H9 (cell line): Measurements from ENCODE around the gene ACOXL. TPM values are rescaled to one million over a fixed set of nuclear protein-coding genes. Genes with fewer than 3 reads are reported as not detected.

Source experiments
- DNase-seq: peaks from one replicate; pipeline ENCODE4 v3.0.0-alpha.2; 2017
- H2AFZ ChIP-seq: one replicate; pipeline ENCODE4 v1.6.1; 2013; ENCODE audit warnings: mild to moderate bottlenecking, low read length, control low read depth, moderate library complexity
- H2AK5ac ChIP-seq: 2 replicates; pipeline ENCODE4 v1.6.1; 2013; ENCODE audit warnings: low read length, control low read depth, mixed read lengths; ENCODE audit not compliant: insufficient read length
- H2BK120ac ChIP-seq: one replicate; pipeline ENCODE4 v1.6.1; 2013; ENCODE audit warnings: low read depth, mild to moderate bottlenecking, low read length, control low read depth, inconsistent platforms; ENCODE audit not compliant: poor library complexity, severe bottlenecking
- H2BK12ac ChIP-seq: 2 replicates; pipeline ENCODE4 v1.6.1; 2013; ENCODE audit warnings: low read length, control low read depth, mixed read lengths, low read depth; ENCODE audit not compliant: insufficient read length
- H2BK15ac ChIP-seq: 2 replicates; pipeline ENCODE4 v1.6.1; 2013; ENCODE audit warnings: low read depth, low read length, control low read depth
- H2BK20ac ChIP-seq: one replicate; pipeline ENCODE4 v1.6.1; 2013; ENCODE audit warnings: low read depth, mild to moderate bottlenecking, low read length, control low read depth, inconsistent platforms; ENCODE audit not compliant: poor library complexity, severe bottlenecking
- H2BK5ac ChIP-seq: 2 replicates; pipeline ENCODE4 v1.6.1; 2013; ENCODE audit warnings: low read length, control low read depth, mixed read lengths; ENCODE audit not compliant: insufficient read length
- H3K14ac ChIP-seq: 2 replicates; pipeline ENCODE4 v1.6.1; 2013; ENCODE audit warnings: low read length, control low read depth; ENCODE audit not compliant: insufficient read depth
- H3K18ac ChIP-seq: 2 replicates; pipeline ENCODE4 v1.6.1; 2013; ENCODE audit warnings: low read depth, mild to moderate bottlenecking, mixed read lengths, low read length, control low read depth; ENCODE audit not compliant: insufficient read length
- H3K23ac ChIP-seq: 2 replicates; pipeline ENCODE4 v1.6.1; 2013; ENCODE audit warnings: low read length, control low read depth, mixed read lengths, low read depth; ENCODE audit not compliant: insufficient read length
- H3K23me2 ChIP-seq: 2 replicates; pipeline ENCODE4 v1.6.1; 2013; ENCODE audit warnings: low read depth, mild to moderate bottlenecking, mixed read lengths, low read length, control low read depth; ENCODE audit not compliant: insufficient read length, poor library complexity, severe bottlenecking
- H3K27ac ChIP-seq: 2 replicates; pipeline ENCODE4 v1.5.1; 2013; ENCODE audit warnings: low read length, control low read depth, mixed read lengths, low read depth; ENCODE audit not compliant: insufficient read length
- H3K27me3 ChIP-seq: 2 replicates; pipeline ENCODE4 v1.6.1; 2013; ENCODE audit warnings: low read length, control low read depth, inconsistent platforms; ENCODE audit not compliant: insufficient read depth
- H3K4ac ChIP-seq: 2 replicates; pipeline ENCODE4 v1.6.1; 2013; ENCODE audit warnings: low read depth, mild to moderate bottlenecking, control low read depth, inconsistent platforms, low read length, moderate library complexity
- H3K4me1 ChIP-seq: 2 replicates; pipeline ENCODE4 v1.6.1; 2013; ENCODE audit warnings: low read length, control low read depth, inconsistent platforms; ENCODE audit not compliant: insufficient read depth
- H3K4me2 ChIP-seq: 2 replicates; pipeline ENCODE4 v1.6.1; 2013; ENCODE audit warnings: low read length, control low read depth, mixed read lengths; ENCODE audit not compliant: insufficient read length, insufficient read depth
- H3K56ac ChIP-seq: 2 replicates; pipeline ENCODE4 v1.6.1; 2013; ENCODE audit warnings: low read depth, mild to moderate bottlenecking, mixed read lengths, low read length, control low read depth; ENCODE audit not compliant: insufficient read length
- H3K79me1 ChIP-seq: 2 replicates; pipeline ENCODE4 v1.6.1; 2013; ENCODE audit warnings: low read depth, mild to moderate bottlenecking, moderate library complexity, low read length, control low read depth, inconsistent platforms; ENCODE audit not compliant: insufficient read depth, poor library complexity, severe bottlenecking
- H3K79me2 ChIP-seq: 2 replicates; pipeline ENCODE4 v1.6.1; 2013; ENCODE audit warnings: low read length, control low read depth, inconsistent platforms; ENCODE audit not compliant: insufficient read depth
- H3K9ac ChIP-seq: 2 replicates; pipeline ENCODE4 v1.6.1; 2013; ENCODE audit warnings: low read length, control low read depth, mixed read lengths; ENCODE audit not compliant: insufficient read length; ENCODE audit errors: extremely low read depth
- H3K9me3 ChIP-seq: one replicate; pipeline ENCODE4 v1.6.1; 2013; ENCODE audit warnings: low read depth, low read length, inconsistent platforms; ENCODE audit not compliant: control insufficient read depth
- H3T11ph ChIP-seq: one replicate; pipeline ENCODE4 v1.6.1; 2013; ENCODE audit warnings: mild to moderate bottlenecking, low read length, control low read depth, inconsistent platforms
- H4K20me1 ChIP-seq: one replicate; pipeline ENCODE4 v1.6.1; 2013; ENCODE audit not compliant: control insufficient read depth, insufficient read length, insufficient read depth
- H4K5ac ChIP-seq: 2 replicates; pipeline ENCODE4 v1.6.1; 2013; ENCODE audit warnings: low read depth, mild to moderate bottlenecking, mixed read lengths, low read length, control low read depth; ENCODE audit not compliant: insufficient read length
- H4K8ac ChIP-seq: replicated peaks from 2 replicates; pipeline ENCODE4 v1.6.1; 2013; ENCODE audit warnings: low read length, control low read depth, mixed read lengths, low read depth; ENCODE audit not compliant: insufficient read length
- H4K91ac ChIP-seq: 2 replicates; pipeline ENCODE4 v1.6.1; 2013; ENCODE audit warnings: low read depth, mild to moderate bottlenecking, moderate library complexity, mixed read lengths, low read length, control low read depth; ENCODE audit not compliant: insufficient read length
- H3K27ac Mint-ChIP-seq, 3 experiments: 2 replicates in 2 of 3; 3 replicates in 1 of 3; pipeline ENCODE4 v1.8.0; 2020 to 2021; ENCODE audit warnings: mixed read lengths in 3 of 3, mild to moderate bottlenecking in 1 of 3, moderate library complexity in 1 of 3
- H3K27me3 Mint-ChIP-seq: 2 replicates; pipeline ENCODE4 v1.8.0; 2021; ENCODE audit warnings: low read depth, mild to moderate bottlenecking, moderate library complexity, mixed read lengths
- H3K36me3 Mint-ChIP-seq, 3 experiments: 2 replicates in 2 of 3; 3 replicates in 1 of 3; pipeline ENCODE4 v1.8.0; 2020 to 2021; ENCODE audit warnings: low read depth in 3 of 3, mixed read lengths in 3 of 3; ENCODE audit not compliant: insufficient read depth in 1 of 3
- H3K4me1 Mint-ChIP-seq, 2 experiments: 2 replicates each; pipeline ENCODE4 v1.8.0; 2020; ENCODE audit warnings: mixed read lengths in 2 of 2
- H3K4me3 Mint-ChIP-seq, 2 experiments: 2 replicates in 1 of 2; 3 replicates in 1 of 2; pipeline ENCODE4 v1.8.0; 2020 to 2021; ENCODE audit warnings: mild to moderate bottlenecking in 2 of 2, mixed read lengths in 2 of 2, moderate library complexity in 1 of 2
- H3K9me3 Mint-ChIP-seq, 2 experiments: 2 replicates in 1 of 2; 3 replicates in 1 of 2; pipeline ENCODE4 v1.8.0; 2020; ENCODE audit warnings: mild to moderate bottlenecking in 2 of 2, mixed read lengths in 2 of 2, moderate library complexity in 1 of 2
- WGBS: extraction: QIAGEN DNeasy Blood & Tissue Kit; methylation state at CpG from one replicate; pipeline ENCODE4 v1.1.7; 2013; ENCODE audit warnings: missing lambda C conversion rate, low lambda C conversion rate, mixed read lengths; ENCODE audit not compliant: insufficient read length; ENCODE audit errors: extremely low coverage; 5-methylcytosine and 5-hydroxymethylcytosine counted together
- total RNA-seq: library from RNA; stranded (reverse); gene quantifications from 2 replicates; pipeline ENCODE4 v1.2.1, GENCODE V29; 2021
- TF ChIP-seq, protein P1 (sequence below): fragments of 200-600 bp; sonication (generic); conservative IDR thresholded peaks from 3 replicates; pipeline ENCODE4 v1.8.0; 2021; ENCODE audit warnings: antibody characterized with exemption, mild to moderate bottlenecking

The ACOXL gene
- total RNA-seq, 1 experiment from 2014 or later: 37.6 TPM

DNA sequence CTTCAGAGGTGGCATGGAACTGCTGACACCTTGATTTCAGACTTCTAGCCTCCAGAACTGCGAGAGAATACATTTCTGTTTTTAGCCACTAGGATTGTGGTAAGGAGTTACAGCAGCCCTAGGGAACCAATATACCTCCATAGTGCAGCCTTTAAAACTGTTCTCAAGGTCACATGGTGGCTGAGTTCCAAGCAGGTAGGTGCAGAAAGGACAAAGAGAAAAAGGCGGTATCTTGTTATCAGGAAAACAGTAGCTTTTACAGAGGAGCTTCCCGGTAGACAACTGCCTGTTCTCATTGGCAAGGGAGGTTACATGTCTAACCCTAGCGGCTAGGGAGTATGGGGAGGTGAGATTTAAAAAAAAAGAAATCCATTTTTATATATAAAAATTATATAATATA, 292.1 kb downstream of the ACOXL start:
- Histone ChIP-seq H2AFZ (no peak overlapping the region), H4K8ac (no peak overlapping the region), H4K5ac (no peak overlapping the region), H3K9me3 (no peaks in the 10 kb centered on the region), H4K20me1 (no peaks in the 10 kb centered on the region), H3K79me1 (no peaks in the 10 kb centered on the region), H2AK5ac (no peak overlapping the region), H2BK15ac (no peak overlapping the region), H3K27ac (no peak overlapping the region), H2BK120ac (no peak overlapping the region), H2BK12ac (no peak overlapping the region), H3K18ac (no peak overlapping the region), H3K27me3 (no peaks in the 10 kb centered on the region), H2BK5ac (no peak overlapping the region), H3K56ac (no peak overlapping the region), H3K4me1 (no peaks in the 10 kb centered on the region; the same call in 1 of the 2 replicates), H3K23me2 (no peaks in the 10 kb centered on the region), H3K79me2 (no peaks in the 10 kb centered on the region), H3K9ac (no peak overlapping the region), H3K23ac (no peak overlapping the region), H3T11ph (no peak overlapping the region), H3K14ac (no peak overlapping the region), H2BK20ac (no peak overlapping the region), H3K4me2 (no peak overlapping the region), H4K91ac (no peak overlapping the region), H3K4ac (no peak overlapping the region)
- no peak overlapping the region for H3K4me3 Mint-ChIP-seq
- peaks cover 3 to 8% of the 10 kb centered on the region in 2 experiments for H3K4me1 Mint-ChIP-seq
- peaks cover 4 to 6% of the 10 kb centered on the region in 2 experiments; a peak in 3 of 5 replicates for H3K9me3 Mint-ChIP-seq
- peaks cover 8 to 20% (median 15%) of the 10 kb centered on the region in 3 experiments for H3K36me3 Mint-ChIP-seq
- no peaks in the 10 kb centered on the region for H3K27me3 Mint-ChIP-seq
- DNase-seq: no peak
- H3K27ac Mint-ChIP-seq: no peak overlapping the region
- no CpG with 5 or more reads among the region's 4 CpGs for WGBS
- TF ChIP-seq, protein P1, sequence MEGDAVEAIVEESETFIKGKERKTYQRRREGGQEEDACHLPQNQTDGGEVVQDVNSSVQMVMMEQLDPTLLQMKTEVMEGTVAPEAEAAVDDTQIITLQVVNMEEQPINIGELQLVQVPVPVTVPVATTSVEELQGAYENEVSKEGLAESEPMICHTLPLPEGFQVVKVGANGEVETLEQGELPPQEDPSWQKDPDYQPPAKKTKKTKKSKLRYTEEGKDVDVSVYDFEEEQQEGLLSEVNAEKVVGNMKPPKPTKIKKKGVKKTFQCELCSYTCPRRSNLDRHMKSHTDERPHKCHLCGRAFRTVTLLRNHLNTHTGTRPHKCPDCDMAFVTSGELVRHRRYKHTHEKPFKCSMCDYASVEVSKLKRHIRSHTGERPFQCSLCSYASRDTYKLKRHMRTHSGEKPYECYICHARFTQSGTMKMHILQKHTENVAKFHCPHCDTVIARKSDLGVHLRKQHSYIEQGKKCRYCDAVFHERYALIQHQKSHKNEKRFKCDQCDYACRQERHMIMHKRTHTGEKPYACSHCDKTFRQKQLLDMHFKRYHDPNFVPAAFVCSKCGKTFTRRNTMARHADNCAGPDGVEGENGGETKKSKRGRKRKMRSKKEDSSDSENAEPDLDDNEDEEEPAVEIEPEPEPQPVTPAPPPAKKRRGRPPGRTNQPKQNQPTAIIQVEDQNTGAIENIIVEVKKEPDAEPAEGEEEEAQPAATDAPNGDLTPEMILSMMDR: no peak
